Astrocyte (in vitro differentiated cells and primary cell): ENCODE measurements around the gene CARD10. TPM values are rescaled to one million over a fixed set of nuclear protein-coding genes. Genes with fewer than 3 reads are reported as not detected.

Source experiments
- DNase-seq: peaks from one replicate; pipeline ENCODE4 v3.0.0-alpha.2; 2010; ENCODE audit warnings: low read depth
- FAIRE-seq: peaks from 2 replicates; lab custom pipeline; 2011; peaks lifted over from hg19 to GRCh38; lab: Jason Lieb, UNC
- H2AFZ ChIP-seq: 2 replicates; pipeline ENCODE4 v1.6.0; 2012; ENCODE audit warnings: low read depth, low read length, inconsistent platforms
- H3K27ac ChIP-seq: 2 replicates; pipeline ENCODE4 v1.5.1; 2011; ENCODE audit warnings: low read depth, low read length, inconsistent platforms
- H3K27me3 ChIP-seq: 2 replicates; pipeline ENCODE4 v1.6.0; 2011; ENCODE audit warnings: low read length, inconsistent platforms; ENCODE audit not compliant: insufficient read depth
- H3K36me3 ChIP-seq: 2 replicates; pipeline ENCODE4 v1.5.1; 2011; ENCODE audit warnings: low read length, inconsistent platforms; ENCODE audit not compliant: insufficient read depth
- H3K4me1 ChIP-seq: 2 replicates; pipeline ENCODE4 v1.5.1; 2011; ENCODE audit warnings: low read length, inconsistent platforms; ENCODE audit not compliant: insufficient read depth
- H3K4me2 ChIP-seq: 2 replicates; pipeline ENCODE4 v1.6.0; 2012; ENCODE audit warnings: low read length, inconsistent platforms
- H3K4me3 ChIP-seq: 2 replicates; pipeline ENCODE4 v1.5.1; 2011; ENCODE audit warnings: low read depth, mild to moderate bottlenecking, low read length, inconsistent platforms; ENCODE audit not compliant: insufficient read depth
- H3K79me2 ChIP-seq: 2 replicates; pipeline ENCODE4 v1.6.0; 2012; ENCODE audit warnings: mild to moderate bottlenecking, low read length, inconsistent platforms; ENCODE audit not compliant: insufficient read depth
- H3K9ac ChIP-seq: 2 replicates; pipeline ENCODE4 v1.6.0; 2012; ENCODE audit warnings: mild to moderate bottlenecking, low read length, inconsistent platforms
- H3K9me3 ChIP-seq: 2 replicates; pipeline ENCODE4 v1.5.1; 2012; ENCODE audit warnings: low read depth, mild to moderate bottlenecking, low read length, inconsistent platforms; ENCODE audit not compliant: insufficient read depth
- H4K20me1 ChIP-seq: 2 replicates; pipeline ENCODE4 v1.6.0; 2012; ENCODE audit warnings: low read length, inconsistent platforms; ENCODE audit not compliant: insufficient read depth
- H3K27ac Mint-ChIP-seq: one replicate; pipeline ENCODE4 v1.8.0; 2021; ENCODE audit warnings: mild to moderate bottlenecking, mixed read lengths; ENCODE audit not compliant: unreplicated experiment
- H3K27me3 Mint-ChIP-seq: one replicate; pipeline ENCODE4 v1.8.0; 2021; ENCODE audit warnings: low read depth, mixed read lengths; ENCODE audit not compliant: unreplicated experiment
- H3K36me3 Mint-ChIP-seq: one replicate; pipeline ENCODE4 v1.8.0; 2021; ENCODE audit warnings: low read depth, mixed read lengths; ENCODE audit not compliant: unreplicated experiment
- H3K4me1 Mint-ChIP-seq: one replicate; pipeline ENCODE4 v1.8.0; 2021; ENCODE audit warnings: low read depth, mixed read lengths; ENCODE audit not compliant: unreplicated experiment
- H3K4me3 Mint-ChIP-seq: one replicate; pipeline ENCODE4 v1.8.0; 2021; ENCODE audit warnings: mild to moderate bottlenecking, moderate library complexity, mixed read lengths; ENCODE audit not compliant: unreplicated experiment
- H3K9me3 Mint-ChIP-seq: one replicate; pipeline ENCODE4 v1.8.0; 2021; ENCODE audit warnings: mild to moderate bottlenecking, mixed read lengths; ENCODE audit not compliant: unreplicated experiment
- CTCF ChIP-seq: IDR thresholded peaks from 2 replicates; pipeline ENCODE4 v1.5.1; 2011; ENCODE audit warnings: low read depth, mild to moderate bottlenecking, inconsistent platforms, low read length, moderate library complexity; ENCODE audit not compliant: insufficient read depth
- EZH2 ChIP-seq: IDR thresholded peaks from 2 replicates; pipeline ENCODE4 v1.6.1; 2012; ENCODE audit warnings: mild to moderate bottlenecking, low read length, inconsistent platforms; ENCODE audit not compliant: insufficient read depth
- total RNA-seq: library from RNA; stranded (reverse); gene quantifications from 2 replicates; pipeline ENCODE4 v1.2.1, GENCODE V29; 2021

The CARD10 gene
- total RNA-seq, 1 donor from 2014 or later = 22.6 TPM

GRCh38 chr22:37467391-37467955, 51.7 kb downstream of the CARD10 start:
- H3K4me2 ChIP-seq = no peak overlapping the region
- H3K27me3 ChIP-seq = peaks cover 12% of the 10 kb centered on the region
- H3K4me1 Mint-ChIP-seq = peaks cover 7% of the 10 kb centered on the region
- no peak overlapping the region for H3K27ac ChIP-seq
- peaks cover 3% of the 10 kb centered on the region for H3K4me1 ChIP-seq
- no peaks in the 10 kb centered on the region for H3K36me3 ChIP-seq
- H4K20me1 ChIP-seq = no peaks in the 10 kb centered on the region
- TF ChIP-seq EZH2 = no peak
- no peak for TF ChIP-seq CTCF
- H3K27me3 Mint-ChIP-seq = peaks cover 44% of the 10 kb centered on the region
- H2AFZ ChIP-seq = no peak overlapping the region
- DNase-seq (no peak), FAIRE-seq (no peak)
- H3K9me3 Mint-ChIP-seq = no peaks in the 10 kb centered on the region
- H3K4me3 Mint-ChIP-seq = no peak overlapping the region
- H3K79me2 ChIP-seq = no peaks in the 10 kb centered on the region
- peaks cover 8% of the 10 kb centered on the region for H3K36me3 Mint-ChIP-seq
- H3K4me3 ChIP-seq = no peak overlapping the region
- no peak overlapping the region for H3K9ac ChIP-seq
- H3K9me3 ChIP-seq = no peaks in the 10 kb centered on the region
- H3K27ac Mint-ChIP-seq = no peak overlapping the region

- H3K4me2 ChIP-seq = no peak overlapping the region
- no peak overlapping the region for H3K4me3 Mint-ChIP-seq
- peaks cover 3% of the 10 kb centered on the region for H3K4me1 ChIP-seq
- H3K9me3 Mint-ChIP-seq = no peaks in the 10 kb centered on the region
- H3K9me3 ChIP-seq = no peaks in the 10 kb centered on the region
- no peak for FAIRE-seq
- H3K27me3 ChIP-seq = peaks cover 26% of the 10 kb centered on the region
- H3K36me3 Mint-ChIP-seq = no peaks in the 10 kb centered on the region
- TF ChIP-seq EZH2 (no peak), CTCF (no peak)
- no peak overlapping the region for H3K4me3 ChIP-seq
- no peak for DNase-seq
- no peak overlapping the region for H3K27ac Mint-ChIP-seq
- H3K79me2 ChIP-seq = no peaks in the 10 kb centered on the region
- no peaks in the 10 kb centered on the region for H4K20me1 ChIP-seq
- H3K27me3 Mint-ChIP-seq = peaks cover 35% of the 10 kb centered on the region
- H3K9ac ChIP-seq = no peak overlapping the region
- no peak overlapping the region for H3K27ac ChIP-seq
- H3K4me1 Mint-ChIP-seq = no peaks in the 10 kb centered on the region
- H2AFZ ChIP-seq = no peak overlapping the region
- no peaks in the 10 kb centered on the region for H3K36me3 ChIP-seq
Measured at GRCh38 chr22:37464181-37464580, 55.0 kb downstream of the CARD10 start.

- Mint-ChIP-seq H3K4me3 (no peak overlapping the region), H3K9me3 (no peaks in the 10 kb centered on the region), H3K36me3 (no peaks in the 10 kb centered on the region), H3K27ac (no peak overlapping the region), H3K4me1 (no peaks in the 10 kb centered on the region), H3K27me3 (peaks cover 39% of the 10 kb centered on the region)
- Histone ChIP-seq H4K20me1 (no peaks in the 10 kb centered on the region), H3K4me3 (no peak overlapping the region), H3K36me3 (no peaks in the 10 kb centered on the region), H3K9me3 (no peaks in the 10 kb centered on the region), H3K79me2 (no peaks in the 10 kb centered on the region), H3K27ac (no peak overlapping the region), H3K4me2 (no peak overlapping the region), H3K9ac (no peak overlapping the region), H3K27me3 (peaks cover 22% of the 10 kb centered on the region), H3K4me1 (peaks cover 3% of the 10 kb centered on the region), H2AFZ (no peak overlapping the region)
- FAIRE-seq (no peak), DNase-seq (peak; percentile 22)
- no peak for TF ChIP-seq CTCF
- TF ChIP-seq EZH2 = no peak
Measured at GRCh38 chr22:37462983-37463382, 56.2 kb downstream of the CARD10 start.
